Thyroid gland (tissue), 4 donors: ENCODE results near the gene FGGY.

Experiments
- POLR2A ChIP-seq, 2 donors: fragments of 450-650 bp; IDR thresholded peaks; one replicate each; pipeline ENCODE4 v1.6.1; 2017; ENCODE audit warnings: antibody characterized with exemption in 2 of 2, mild to moderate bottlenecking in 2 of 2, moderate library complexity in 1 of 2
- TF ChIP-seq, protein P1 (sequence below), 6 experiments: fragments of 200-600 bp in 3 of 6; fragments of 450-650 bp in 3 of 6; sonication (generic) in 3 of 6; IDR thresholded peaks; one replicate each; pipeline ENCODE4 v1.5.1; 2016 to 2019; ENCODE audit warnings: antibody characterized with exemption in 6 of 6, mild to moderate bottlenecking in 2 of 6, inconsistent platforms in 1 of 6, moderate library complexity in 1 of 6

DNA sequence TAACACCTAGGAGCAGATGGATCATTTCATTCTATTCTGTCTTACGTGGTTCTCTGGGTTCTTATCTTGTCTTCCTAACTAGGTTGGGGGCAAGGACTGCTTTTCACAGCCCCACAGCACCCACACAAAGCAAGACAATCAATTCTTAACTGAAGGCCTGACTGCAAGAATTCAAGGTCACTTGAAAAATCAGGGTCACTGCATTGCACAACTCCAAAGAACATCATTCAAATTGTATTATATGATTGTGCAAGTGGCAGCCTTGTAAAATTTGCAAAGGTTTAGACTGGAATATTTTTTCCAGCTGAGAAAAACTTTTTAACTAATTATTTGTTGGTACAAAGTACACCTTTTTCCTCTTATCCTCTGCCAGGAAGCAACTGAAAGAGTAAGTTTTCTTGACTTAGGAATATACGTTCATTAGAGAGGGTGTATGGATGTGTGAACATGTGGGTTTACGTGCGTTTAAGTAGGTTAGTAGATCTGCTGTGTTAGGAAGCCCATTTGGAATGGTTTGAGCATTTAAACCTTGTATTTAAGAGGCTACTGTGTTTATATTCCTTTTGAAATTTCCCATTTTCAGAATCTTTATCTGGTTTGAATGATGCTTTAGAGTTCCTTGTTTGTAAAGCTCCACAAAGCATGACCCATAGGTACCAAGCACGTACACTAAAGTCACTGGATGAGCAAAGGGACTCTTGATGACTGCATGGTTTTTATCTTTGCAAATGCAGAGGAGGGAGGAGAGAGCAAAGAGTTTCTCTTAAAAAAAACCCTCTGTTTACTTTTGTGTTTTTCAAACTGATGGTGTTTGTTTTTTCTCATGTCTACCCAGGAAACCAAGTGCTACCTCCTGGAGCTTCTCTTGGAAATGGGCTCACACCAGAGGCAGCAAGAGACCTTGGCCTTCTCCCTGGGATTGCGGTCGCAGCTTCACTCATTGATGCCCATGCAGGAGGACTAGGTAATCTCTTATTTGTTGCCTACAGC lies 214.9 kb downstream of the FGGY start:
- TF ChIP-seq, protein P1, sequence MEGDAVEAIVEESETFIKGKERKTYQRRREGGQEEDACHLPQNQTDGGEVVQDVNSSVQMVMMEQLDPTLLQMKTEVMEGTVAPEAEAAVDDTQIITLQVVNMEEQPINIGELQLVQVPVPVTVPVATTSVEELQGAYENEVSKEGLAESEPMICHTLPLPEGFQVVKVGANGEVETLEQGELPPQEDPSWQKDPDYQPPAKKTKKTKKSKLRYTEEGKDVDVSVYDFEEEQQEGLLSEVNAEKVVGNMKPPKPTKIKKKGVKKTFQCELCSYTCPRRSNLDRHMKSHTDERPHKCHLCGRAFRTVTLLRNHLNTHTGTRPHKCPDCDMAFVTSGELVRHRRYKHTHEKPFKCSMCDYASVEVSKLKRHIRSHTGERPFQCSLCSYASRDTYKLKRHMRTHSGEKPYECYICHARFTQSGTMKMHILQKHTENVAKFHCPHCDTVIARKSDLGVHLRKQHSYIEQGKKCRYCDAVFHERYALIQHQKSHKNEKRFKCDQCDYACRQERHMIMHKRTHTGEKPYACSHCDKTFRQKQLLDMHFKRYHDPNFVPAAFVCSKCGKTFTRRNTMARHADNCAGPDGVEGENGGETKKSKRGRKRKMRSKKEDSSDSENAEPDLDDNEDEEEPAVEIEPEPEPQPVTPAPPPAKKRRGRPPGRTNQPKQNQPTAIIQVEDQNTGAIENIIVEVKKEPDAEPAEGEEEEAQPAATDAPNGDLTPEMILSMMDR (IDR thresholded peaks at IDR 0.05) = no peak
- no peak for TF ChIP-seq POLR2A (IDR thresholded peaks at IDR 0.05)
